ENCODE results near the gene PHACTR1. TPM values are rescaled to one million over a fixed set of nuclear protein-coding genes. Genes with fewer than 3 reads are reported as not detected.

The PHACTR1 gene
- total and polyA plus RNA-seq, 2 donors (not counting 1 experiment from before 2014, with no cell fraction given) = 0.60 to 1.2 TPM

DNA sequence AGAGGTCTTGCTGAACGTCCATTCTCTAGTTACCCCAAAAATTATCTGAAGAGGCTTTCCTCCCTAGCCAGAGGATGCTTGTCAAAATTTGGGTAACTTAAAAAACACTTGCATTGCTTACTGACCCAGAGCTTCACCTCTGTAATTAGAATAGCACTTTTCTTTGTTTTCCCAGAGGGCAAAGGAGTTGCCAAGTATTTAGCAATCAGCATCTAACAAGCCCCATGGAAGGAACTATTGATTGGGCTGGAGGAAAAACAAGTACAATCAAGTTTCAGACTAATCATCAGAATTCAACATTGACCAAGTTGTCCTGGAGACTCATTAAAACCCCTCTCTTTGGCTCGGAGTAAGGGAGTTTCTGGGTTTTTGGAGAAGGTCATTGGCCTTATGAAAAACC, 385.4 kb downstream of the PHACTR1 start:
- H3K27ac ChIP-seq (ENCODE audit: insufficient read depth, low read length) = no peak overlapping the region
- TF ChIP-seq EZH2 (IDR thresholded peaks at IDR 0.05; ENCODE audit: low read length, missing control alignments) = no peak
- TF ChIP-seq, protein P1, sequence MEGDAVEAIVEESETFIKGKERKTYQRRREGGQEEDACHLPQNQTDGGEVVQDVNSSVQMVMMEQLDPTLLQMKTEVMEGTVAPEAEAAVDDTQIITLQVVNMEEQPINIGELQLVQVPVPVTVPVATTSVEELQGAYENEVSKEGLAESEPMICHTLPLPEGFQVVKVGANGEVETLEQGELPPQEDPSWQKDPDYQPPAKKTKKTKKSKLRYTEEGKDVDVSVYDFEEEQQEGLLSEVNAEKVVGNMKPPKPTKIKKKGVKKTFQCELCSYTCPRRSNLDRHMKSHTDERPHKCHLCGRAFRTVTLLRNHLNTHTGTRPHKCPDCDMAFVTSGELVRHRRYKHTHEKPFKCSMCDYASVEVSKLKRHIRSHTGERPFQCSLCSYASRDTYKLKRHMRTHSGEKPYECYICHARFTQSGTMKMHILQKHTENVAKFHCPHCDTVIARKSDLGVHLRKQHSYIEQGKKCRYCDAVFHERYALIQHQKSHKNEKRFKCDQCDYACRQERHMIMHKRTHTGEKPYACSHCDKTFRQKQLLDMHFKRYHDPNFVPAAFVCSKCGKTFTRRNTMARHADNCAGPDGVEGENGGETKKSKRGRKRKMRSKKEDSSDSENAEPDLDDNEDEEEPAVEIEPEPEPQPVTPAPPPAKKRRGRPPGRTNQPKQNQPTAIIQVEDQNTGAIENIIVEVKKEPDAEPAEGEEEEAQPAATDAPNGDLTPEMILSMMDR (conservative IDR thresholded peaks at IDR 0.05 in 1 of 2, IDR thresholded peaks at IDR 0.05 in 1 of 2; ENCODE audit: low read depth in 1 of 2, low read length in 2 of 2) = no peak
- H3K4me1 ChIP-seq (ENCODE audit: control insufficient read depth, extremely low read depth, insufficient read depth, low read length) = no peaks in the 10 kb centered on the region
- no peak overlapping the region for H3K4me3 ChIP-seq (replicated peaks in 1 of 4; ENCODE audit: control extremely low read depth in 1 of 4, insufficient read depth in 1 of 4, low read depth in 3 of 4, low read length in 4 of 4)
- H3K9me3 ChIP-seq (ENCODE audit: control insufficient read depth, insufficient read depth, low read depth, low read length) = no peaks in the 10 kb centered on the region
- H3K27me3 ChIP-seq (ENCODE audit: control insufficient read depth, insufficient read depth, low read length) = no peaks in the 10 kb centered on the region
- no peaks in the 10 kb centered on the region for H3K79me2 ChIP-seq (ENCODE audit: control insufficient read depth, insufficient read depth, low read length)
- no peak overlapping the region for H3K4me2 ChIP-seq (ENCODE audit: extremely low read depth, insufficient read depth, low read length)
- no peaks in the 10 kb centered on the region for H4K20me1 ChIP-seq (ENCODE audit: control insufficient read depth, extremely low read depth, insufficient read depth, low read length)
- no peak overlapping the region for H2AFZ ChIP-seq (ENCODE audit: low read length)
- H3K36me3 ChIP-seq (ENCODE audit: control insufficient read depth, insufficient read depth, low read length) = no peaks in the 10 kb centered on the region
- H3K9ac ChIP-seq (ENCODE audit: insufficient read depth, low read length) = no peak overlapping the region
- DNase-seq (ENCODE audit: low read depth in 2 of 2) = no peak

DNA sequence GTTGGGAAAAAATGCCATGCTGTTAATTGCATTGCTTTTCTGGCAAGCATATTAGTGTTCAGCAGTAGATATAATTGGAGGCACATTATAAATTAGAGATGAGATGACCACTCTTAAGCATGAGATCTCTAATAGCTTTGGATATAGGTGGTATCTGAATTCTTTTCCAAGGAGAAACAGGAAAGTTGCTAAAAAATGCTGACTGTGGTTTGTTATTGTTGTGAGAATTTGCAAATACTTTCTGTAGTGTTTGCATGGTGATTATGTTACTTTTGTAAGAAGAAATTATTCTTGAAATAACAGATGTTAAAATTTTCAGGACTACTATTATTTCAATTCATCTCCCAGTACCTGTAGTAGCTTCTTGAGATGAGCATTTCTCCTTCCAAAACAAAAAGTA, 386.6 kb downstream of the PHACTR1 start:
- no peak for TF ChIP-seq EZH2 (IDR thresholded peaks at IDR 0.05; ENCODE audit: low read length, missing control alignments)
- TF ChIP-seq, protein P1 (conservative IDR thresholded peaks at IDR 0.05 in 1 of 2, IDR thresholded peaks at IDR 0.05 in 1 of 2; ENCODE audit: low read depth in 1 of 2, low read length in 2 of 2) = no peak
- Histone ChIP-seq H2AFZ (ENCODE audit: low read length) (no peak overlapping the region), H3K27ac (ENCODE audit: insufficient read depth, low read length) (no peak overlapping the region), H3K4me2 (ENCODE audit: extremely low read depth, insufficient read depth, low read length) (no peak overlapping the region), H3K9me3 (ENCODE audit: control insufficient read depth, insufficient read depth, low read depth, low read length) (no peaks in the 10 kb centered on the region), H3K79me2 (ENCODE audit: control insufficient read depth, insufficient read depth, low read length) (no peaks in the 10 kb centered on the region), H3K36me3 (ENCODE audit: control insufficient read depth, insufficient read depth, low read length) (no peaks in the 10 kb centered on the region), H3K4me1 (ENCODE audit: control insufficient read depth, extremely low read depth, insufficient read depth, low read length) (no peaks in the 10 kb centered on the region), H4K20me1 (ENCODE audit: control insufficient read depth, extremely low read depth, insufficient read depth, low read length) (no peaks in the 10 kb centered on the region), H3K9ac (ENCODE audit: insufficient read depth, low read length) (no peak overlapping the region), H3K4me3 (replicated peaks in 1 of 4; ENCODE audit: control extremely low read depth in 1 of 4, insufficient read depth in 1 of 4, low read depth in 3 of 4, low read length in 4 of 4) (no peak overlapping the region), H3K27me3 (ENCODE audit: control insufficient read depth, insufficient read depth, low read length) (no peaks in the 10 kb centered on the region)
- DNase-seq (ENCODE audit: low read depth in 2 of 2) = no peak

DNA sequence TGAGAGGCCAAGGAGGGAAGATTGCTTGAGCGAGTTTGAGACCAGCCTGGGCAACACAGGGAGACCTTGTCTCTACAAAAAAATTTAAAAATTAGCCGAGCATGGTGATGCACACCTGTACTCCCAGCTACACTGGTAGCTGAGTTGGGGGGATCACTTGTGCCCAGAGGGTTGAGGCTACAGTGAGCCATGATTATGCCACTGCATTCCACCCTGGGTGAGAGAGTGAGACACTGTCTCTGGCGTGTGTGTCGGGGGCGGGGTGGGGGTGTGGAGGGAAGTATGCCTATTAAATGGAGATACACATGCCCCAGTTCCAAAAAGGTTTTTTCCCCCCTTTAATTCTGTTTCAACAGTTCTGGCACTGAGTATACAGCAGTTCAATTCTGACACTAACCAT, 388.6 kb downstream of the PHACTR1 start:
- TF ChIP-seq EZH2 (IDR thresholded peaks at IDR 0.05; ENCODE audit: low read length, missing control alignments) = no peak
- TF ChIP-seq, protein P1 (conservative IDR thresholded peaks at IDR 0.05 in 1 of 2, IDR thresholded peaks at IDR 0.05 in 1 of 2; ENCODE audit: low read depth in 1 of 2, low read length in 2 of 2) = no peak
- no peaks in the 10 kb centered on the region for H3K79me2 ChIP-seq (ENCODE audit: control insufficient read depth, insufficient read depth, low read length)
- H3K9me3 ChIP-seq (ENCODE audit: control insufficient read depth, insufficient read depth, low read depth, low read length) = no peaks in the 10 kb centered on the region
- no peak overlapping the region for H2AFZ ChIP-seq (ENCODE audit: low read length)
- H3K36me3 ChIP-seq (ENCODE audit: control insufficient read depth, insufficient read depth, low read length) = no peaks in the 10 kb centered on the region
- no peaks in the 10 kb centered on the region for H3K27me3 ChIP-seq (ENCODE audit: control insufficient read depth, insufficient read depth, low read length)
- no peak overlapping the region for H3K4me2 ChIP-seq (ENCODE audit: extremely low read depth, insufficient read depth, low read length)
- DNase-seq (ENCODE audit: low read depth in 2 of 2) = no peak
- H3K4me3 ChIP-seq (replicated peaks in 1 of 4; ENCODE audit: control extremely low read depth in 1 of 4, insufficient read depth in 1 of 4, low read depth in 3 of 4, low read length in 4 of 4) = no peak overlapping the region
- H3K9ac ChIP-seq (ENCODE audit: insufficient read depth, low read length) = no peak overlapping the region
- no peak overlapping the region for H3K27ac ChIP-seq (ENCODE audit: insufficient read depth, low read length)
- no peaks in the 10 kb centered on the region for H4K20me1 ChIP-seq (ENCODE audit: control insufficient read depth, extremely low read depth, insufficient read depth, low read length)
- H3K4me1 ChIP-seq (ENCODE audit: control insufficient read depth, extremely low read depth, insufficient read depth, low read length) = no peaks in the 10 kb centered on the region

All from fibroblast of lung (primary cell).